ENCODE results near the gene GOLGA6L7.
A peak's percentile ranks its signal among the peaks of the same experiment; 100 is the strongest.
"Not testable (repeated sequence)": the region's sequence is repeated elsewhere in the genome, so short reads cannot be mapped to it uniquely, and the experiment has no call there.

GOLGA6L7 gene, protein sequence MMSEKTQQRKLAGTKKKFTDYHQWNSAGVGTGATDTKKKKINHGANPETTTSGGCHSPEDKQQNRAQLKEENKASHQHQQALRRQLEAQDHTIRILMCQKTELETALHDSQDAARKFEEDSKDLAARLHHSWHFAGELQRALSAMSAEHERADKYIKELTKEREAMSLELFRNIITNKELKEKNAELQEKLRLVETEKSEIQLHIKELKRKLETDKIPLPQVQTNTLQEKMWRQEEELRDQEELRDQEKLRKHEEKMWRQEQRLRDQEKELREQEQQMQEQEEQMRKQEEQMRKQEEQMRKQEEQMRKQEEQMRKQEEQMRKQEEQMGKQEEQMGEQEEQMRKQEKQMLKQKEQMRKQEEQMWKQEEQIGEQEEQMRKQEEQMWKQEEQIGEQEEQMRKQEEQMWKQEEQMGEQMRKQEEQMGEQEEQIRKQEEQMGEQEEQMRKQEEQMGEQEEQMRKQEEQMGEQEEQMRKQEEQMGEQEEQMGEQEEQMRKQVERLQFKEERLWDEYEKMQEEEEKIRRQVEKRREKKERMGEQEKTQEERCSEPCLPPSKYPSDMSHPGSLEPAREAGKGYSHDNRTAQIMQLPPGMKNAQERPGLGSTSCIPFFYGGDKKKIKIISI

GRCh38 chr15:28848521-28848920 lies at the start of gene GOLGA6L7:
Gene GOLGA6L7, minus strand, starts transcription at chr15:28848644. Its CDS starts 95 bp downstream, at chr15:28848549.
- peak in 1 of 3 donors; percentile 4 for DNase-seq

GRCh38 chr15:28897861-28898585 lies 49.6 kb upstream of the GOLGA6L7 start:
- no peak for DNase-seq

- DNase-seq, result no peak
These were observed 48.5 kb upstream of the GOLGA6L7 start for GRCh38 chr15:28896951-28897350.

- no peak for DNase-seq
These were observed 47.1 kb upstream of the GOLGA6L7 start for GRCh38 chr15:28895566-28895965.

GRCh38 chr15:28895146-28895545 lies 46.7 kb upstream of the GOLGA6L7 start:
- no peak for DNase-seq

DNA sequence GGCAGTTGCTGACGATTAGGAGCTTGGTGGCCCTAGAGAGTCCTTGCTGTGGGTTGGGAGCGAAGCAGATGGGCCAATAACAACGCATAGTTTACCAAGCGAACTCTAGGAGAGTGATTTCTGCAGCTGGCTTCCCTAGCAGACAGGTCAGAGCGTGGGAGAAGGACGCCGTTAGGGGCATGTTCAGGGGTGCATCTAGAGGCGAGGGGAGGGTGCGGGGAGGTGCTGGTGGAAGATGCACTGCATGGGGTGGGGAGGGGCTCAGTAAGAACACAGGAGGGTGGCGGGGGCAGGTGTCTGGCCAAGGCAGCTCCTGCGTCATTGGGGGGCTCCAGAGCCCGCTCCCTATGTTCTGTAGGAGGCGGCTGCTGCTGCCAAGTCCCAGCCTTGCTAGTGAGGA lies 46.2 kb upstream of the GOLGA6L7 start:
- DNase-seq, result no peak

GRCh38 chr15:28892789-28893610 lies 44.6 kb upstream of the GOLGA6L7 start:
- DNase-seq, result no peak

DNA sequence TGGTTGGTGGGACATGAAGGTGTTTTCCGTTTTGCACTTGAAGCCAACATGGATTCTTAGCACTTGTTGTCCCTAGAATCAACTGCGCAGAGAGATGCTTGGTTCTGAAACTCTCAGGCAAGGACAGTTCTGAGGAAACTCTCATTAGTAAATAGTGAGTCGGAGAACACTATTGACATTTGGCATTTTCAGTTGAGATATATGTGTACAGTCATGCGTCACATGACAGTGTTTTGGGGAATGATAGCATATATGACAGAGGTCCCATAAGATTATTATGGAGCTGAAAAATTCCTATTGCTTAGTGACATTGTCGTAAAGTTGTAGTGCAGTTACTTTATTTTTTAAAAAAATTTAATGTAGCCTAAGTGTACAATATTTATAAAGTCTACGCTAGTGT lies 43.1 kb upstream of the GOLGA6L7 start:
- DNase-seq, result no peak

GRCh38 chr15:28890711-28891495 lies 42.5 kb upstream of the GOLGA6L7 start:
- DNase-seq, result no peak

GRCh38 chr15:28890291-28890690 lies 41.8 kb upstream of the GOLGA6L7 start:
- DNase-seq, result not testable (repeated sequence)

DNA sequence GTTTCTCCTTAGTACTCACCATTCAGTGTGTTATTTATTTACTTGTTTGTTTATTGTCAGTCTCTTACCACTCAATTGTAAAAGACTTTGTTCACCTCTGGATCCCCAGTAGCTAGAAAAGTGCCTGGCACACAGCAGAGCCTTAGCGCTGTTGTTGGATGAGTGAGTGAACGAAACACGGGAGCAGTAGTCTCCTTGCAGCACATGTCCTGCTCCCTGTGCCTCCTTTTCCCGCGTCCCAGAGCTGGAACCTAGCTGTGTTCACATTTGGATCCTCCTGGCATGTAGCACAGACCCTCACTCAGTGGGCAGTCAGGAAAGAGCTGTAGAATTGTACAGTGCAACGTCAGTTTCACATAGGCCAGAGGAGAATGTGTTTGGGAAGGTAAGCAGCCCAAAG lies 41.4 kb upstream of the GOLGA6L7 start:
- DNase-seq, result not testable (repeated sequence)

GRCh38 chr15:28889346-28889745 lies 40.9 kb upstream of the GOLGA6L7 start:
- no peak for DNase-seq

DNA sequence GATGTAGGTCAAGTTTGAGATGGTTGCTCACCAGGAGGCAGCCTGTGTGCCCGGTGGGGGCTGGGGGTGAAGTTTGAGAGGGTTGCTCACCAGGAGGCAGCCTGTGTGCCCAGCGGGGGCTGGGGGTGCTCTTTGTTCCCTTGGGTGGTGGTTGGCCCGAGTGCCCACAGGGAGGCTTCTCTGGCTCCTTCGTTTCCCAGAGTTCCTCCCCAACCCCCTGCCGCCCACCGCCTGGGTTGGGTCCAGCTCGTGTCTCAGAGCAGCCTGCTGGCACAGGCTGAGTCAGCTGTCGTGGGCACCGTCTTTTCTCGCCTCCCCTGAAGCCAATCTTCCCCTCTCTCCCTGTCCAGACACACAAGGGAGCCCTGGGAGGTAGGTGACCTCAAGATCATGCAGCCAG lies 40.5 kb upstream of the GOLGA6L7 start:
- no peak for DNase-seq

- no peak for DNase-seq
These were observed 40.0 kb upstream of the GOLGA6L7 start for GRCh38 chr15:28888302-28888894.

DNA sequence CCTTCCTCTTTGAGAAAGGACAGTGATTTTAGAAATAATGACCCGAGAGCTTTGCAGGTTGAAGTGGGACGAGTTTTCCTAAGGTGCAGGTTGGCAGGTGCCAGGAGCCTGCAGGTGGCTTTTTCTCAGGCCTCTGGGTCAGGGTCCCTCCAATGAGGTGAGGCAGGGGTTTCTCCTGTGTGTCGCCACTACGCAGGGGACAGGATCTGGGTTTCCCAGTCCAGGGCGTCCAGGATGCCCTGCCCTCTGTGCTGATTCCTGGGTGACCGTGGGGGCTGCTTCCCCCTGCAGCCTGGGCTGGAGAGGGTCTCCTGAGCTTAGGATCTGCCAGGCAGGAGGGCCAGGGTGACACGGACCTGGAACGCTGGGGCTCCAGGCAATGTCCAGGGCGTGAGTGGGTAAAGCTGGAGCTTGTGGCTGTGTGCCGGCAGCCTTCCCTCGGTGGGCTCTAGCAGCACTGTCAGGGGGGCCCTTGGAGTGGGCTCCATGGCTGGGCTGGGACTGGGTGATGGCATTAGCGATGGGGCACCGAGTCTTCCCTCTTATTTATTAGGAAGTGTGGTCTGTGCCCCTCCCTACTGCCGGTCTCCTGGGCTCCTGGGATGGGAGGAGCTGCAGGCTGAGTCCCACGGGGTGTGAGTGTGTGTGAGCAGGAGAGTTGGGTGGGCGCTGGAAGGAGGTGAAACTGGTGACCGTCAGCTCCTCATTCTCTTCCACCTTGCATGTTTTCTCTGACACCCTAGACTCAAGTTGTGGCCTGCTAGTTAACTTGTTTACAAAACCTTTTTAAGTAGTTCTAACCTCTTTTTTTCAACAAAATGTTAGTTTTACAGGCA lies 39.1 kb upstream of the GOLGA6L7 start:
- DNase-seq, result no peak

DNA sequence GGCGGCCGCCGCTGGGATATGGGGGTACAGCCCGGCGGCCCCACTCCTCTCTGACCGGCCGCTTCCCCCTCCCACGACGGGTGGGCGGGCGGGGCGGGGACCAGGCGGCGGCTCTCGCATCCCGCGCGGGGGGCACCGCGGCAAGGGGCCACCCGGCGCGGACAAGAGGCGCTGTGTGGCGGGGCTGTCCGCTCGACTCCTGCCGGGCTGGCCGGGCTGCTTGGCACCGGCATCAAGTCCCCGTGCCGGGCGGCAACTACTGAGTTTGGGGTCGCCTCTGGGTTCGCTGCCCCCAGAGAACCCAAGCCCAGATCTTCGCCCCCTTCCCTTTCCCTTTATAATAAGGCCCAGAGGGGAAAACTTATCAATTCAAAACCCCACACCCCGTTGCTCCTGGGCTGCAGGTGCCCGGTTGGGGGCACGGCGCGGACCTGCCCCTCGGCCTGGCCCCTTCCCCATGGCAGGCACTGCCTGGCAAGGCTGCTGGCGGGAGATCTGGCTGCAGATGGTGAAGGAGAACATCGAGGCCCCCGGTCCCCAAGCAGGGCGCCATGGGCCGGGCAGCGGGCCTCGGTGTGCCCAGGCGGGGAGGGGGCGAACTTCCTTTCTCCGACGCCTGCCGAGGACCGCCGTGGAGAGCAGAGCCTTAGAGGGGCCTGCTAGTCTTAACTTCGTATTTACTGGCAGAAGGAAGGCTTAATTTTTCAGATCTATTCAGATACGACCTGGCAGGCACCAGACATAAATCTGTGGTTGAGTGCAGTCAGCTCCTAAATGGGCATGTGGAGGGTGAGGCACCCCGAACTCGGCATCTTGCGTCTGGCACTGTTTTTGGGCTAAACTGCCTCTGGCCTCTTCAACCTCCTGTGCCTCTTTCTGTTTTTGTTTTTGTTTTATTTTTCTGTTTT lies 38.2 kb upstream of the GOLGA6L7 start:
- no peak for DNase-seq

- peak in 2 of 3 donors; percentile 25 to 40 for DNase-seq
These were observed 37.4 kb upstream of the GOLGA6L7 start, which contains the start of gene APBA2 for GRCh38 chr15:28885630-28886430. Gene APBA2, plus strand, starts transcription at chr15:28885974. Its CDS starts 167,911 bp downstream, at chr15:29053885.

DNA sequence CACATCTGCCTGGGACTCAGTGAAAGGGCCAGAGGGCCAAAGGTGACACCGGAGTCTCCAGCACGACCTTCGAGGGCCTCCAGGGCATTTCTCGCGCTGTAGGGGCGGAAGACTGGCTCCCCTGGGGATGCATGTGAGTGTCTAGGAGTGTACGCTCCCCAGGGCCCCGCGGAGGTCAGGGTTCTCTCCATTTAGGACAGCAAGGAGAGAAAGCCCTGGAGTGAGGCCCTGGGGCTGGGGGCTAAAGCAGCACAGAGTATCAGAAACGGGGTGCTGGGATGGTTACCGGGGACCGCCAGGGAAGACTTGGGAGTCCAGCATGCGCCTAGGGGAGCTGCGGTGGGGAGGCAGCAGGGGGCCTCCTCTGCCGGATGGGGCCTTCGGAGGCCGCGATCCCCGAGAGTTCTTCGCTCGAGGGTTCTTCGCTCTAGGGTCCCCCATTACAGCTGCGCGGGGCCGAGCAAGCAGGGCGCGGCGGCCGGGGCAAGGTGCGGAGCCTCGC lies 36.7 kb upstream of the GOLGA6L7 start:
- DNase-seq, result no peak

Measured in suppressor macrophage treated with lipopolysaccharide for 1 hour (primary cell).